OCI-LY7 (cell line): ENCODE results near the gene TGFBI.

Experiments
- CTCF ChIP-seq: fragments of 200-600 bp; sonication (generic); conservative IDR thresholded peaks from 2 replicates; pipeline ENCODE4 v1.5.1; 2014; ENCODE audit warnings: mild to moderate bottlenecking, antibody characterized with exemption, low read length, moderate library complexity, mixed read lengths
- EZH2phosphoT487 ChIP-seq: fragments of 200-600 bp; sonication (generic); IDR thresholded peaks from 2 replicates; pipeline ENCODE4 v1.6.1; 2018; ENCODE audit warnings: low read depth, borderline replicate concordance, mild to moderate bottlenecking, mixed run types, antibody characterized with exemption, low read length, moderate library complexity, mixed read lengths

- no peak for TF ChIP-seq CTCF
- no peak for TF ChIP-seq EZH2phosphoT487
These were observed 1.5 kb downstream of the TGFBI start for GRCh38 chr5:136030252-136030651.
